Endothelial cell of umbilical vein (primary cell): ENCODE results near the gene WDR82. TPM values are rescaled to one million over a fixed set of nuclear protein-coding genes. Genes with fewer than 3 reads are reported as not detected.
A peak's percentile ranks its signal among the peaks of the same experiment; 100 is the strongest.

Source experiments
- BruUV-seq: library from RNA; stranded (reverse); fragments of 400-500 nt; replicated peaks from 2 replicates; lab custom pipeline; 2021; lab: Mats Ljungman, UMichigan
- CTCF ChIA-PET: fragments of 300-600, 350-600 bp; sonication (Branson Sonifier 250); formaldehyde crosslinking; loops from one replicate; lab custom pipeline; 2021; ENCODE audit warnings: antibody characterized with exemption, inconsistent platforms; lab: Charles Lee
- POLR2A ChIA-PET: fragments of 300-600, 350-600 bp; sonication (Branson Sonifier 250); formaldehyde crosslinking; loops from one replicate; lab custom pipeline; 2021; ENCODE audit warnings: antibody characterized with exemption, inconsistent platforms; lab: Charles Lee
- DNase-seq: peaks from one replicate; pipeline ENCODE4 v3.0.0-alpha.2; 2011; ENCODE audit warnings: low read depth, low spot score
- FAIRE-seq: peaks from 2 replicates; lab custom pipeline; 2011; peaks lifted over from hg19 to GRCh38; lab: Jason Lieb, UNC
- H2AFZ ChIP-seq: 2 replicates; pipeline ENCODE4 v1.6.0; 2012; ENCODE audit warnings: low read depth, low read length, control low read depth, inconsistent platforms
- H3K27ac ChIP-seq: 2 replicates; pipeline ENCODE4 v1.5.1; 2011; ENCODE audit warnings: low read depth, mild to moderate bottlenecking, control low read depth, low read length, moderate library complexity; ENCODE audit not compliant: insufficient read depth
- H3K27me3 ChIP-seq, 2 experiments: 2 replicates each; pipeline versions ENCODE4 v1.6.0 to v1.6.1; 2011; ENCODE audit warnings: low read length in 2 of 2, mixed read lengths in 1 of 2; ENCODE audit not compliant: control insufficient read depth in 2 of 2, insufficient read depth in 2 of 2
- H3K36me3 ChIP-seq, 2 experiments: 2 replicates in 1 of 2; 3 replicates in 1 of 2; pipeline ENCODE4 v1.5.1; 2011; ENCODE audit warnings: low read length in 2 of 2, mild to moderate bottlenecking in 1 of 2, moderate library complexity in 1 of 2; ENCODE audit not compliant: control insufficient read depth in 2 of 2, insufficient read depth in 2 of 2; ENCODE audit errors: extremely low read depth in 1 of 2
- H3K4me1 ChIP-seq: 3 replicates; pipeline ENCODE4 v1.5.1; 2011; ENCODE audit warnings: mild to moderate bottlenecking, low read length; ENCODE audit not compliant: control insufficient read depth, insufficient read depth; ENCODE audit errors: extremely low read depth
- H3K4me2 ChIP-seq: 2 replicates; pipeline ENCODE4 v1.6.1; 2011; ENCODE audit warnings: low read length, control low read depth, mixed read lengths; ENCODE audit not compliant: insufficient read depth
- H3K4me3 ChIP-seq, 3 experiments: fragments of 200-600 bp in 1 of 3; sonication (generic), shearing (Covaris generic) in 1 of 3; replicated peaks in 1 of 3; 2 replicates each; pipeline ENCODE4 v1.5.1; 2011 to 2016; ENCODE audit warnings: control low read depth in 3 of 3, low read length in 3 of 3, mild to moderate bottlenecking in 2 of 3, inconsistent platforms in 1 of 3, low read depth in 1 of 3, moderate library complexity in 1 of 3; ENCODE audit not compliant: insufficient read depth in 1 of 3
- H3K79me2 ChIP-seq: 2 replicates; pipeline ENCODE4 v1.6.0; 2012; ENCODE audit warnings: low read length, inconsistent platforms; ENCODE audit not compliant: control insufficient read depth, insufficient read depth
- H3K9ac ChIP-seq: replicated peaks from 2 replicates; pipeline ENCODE3; 2011; ENCODE audit warnings: low read length, control low read depth; ENCODE audit not compliant: insufficient read depth; ENCODE audit errors: extremely low read depth
- H3K9me1 ChIP-seq: replicated peaks from 3 replicates; pipeline ENCODE4 v1.6.0; 2011; ENCODE audit warnings: mild to moderate bottlenecking, low read length; ENCODE audit not compliant: control insufficient read depth, insufficient read depth; ENCODE audit errors: extremely low read depth
- H3K9me3 ChIP-seq: replicated peaks from 2 replicates; pipeline ENCODE4 v1.5.1; 2012; ENCODE audit warnings: low read length, inconsistent platforms; ENCODE audit not compliant: control insufficient read depth, insufficient read depth
- H4K20me1 ChIP-seq: replicated peaks from 2 replicates; pipeline ENCODE3; 2011; ENCODE audit warnings: mild to moderate bottlenecking, low read length; ENCODE audit not compliant: control insufficient read depth, insufficient read depth; ENCODE audit errors: extremely low read depth
- CTCF ChIP-seq, 2 donors: IDR thresholded peaks; 1 replicate in 1 of 2; 2 replicates in 1 of 2; pipeline ENCODE4 v1.5.1; 2011; ENCODE audit warnings: low read length in 2 of 2, mild to moderate bottlenecking in 2 of 2, moderate library complexity in 2 of 2, control low read depth in 1 of 2, inconsistent platforms in 1 of 2, low read depth in 1 of 2; ENCODE audit not compliant: insufficient read depth in 1 of 2; ENCODE audit errors: extremely low read depth in 1 of 2
- EZH2 ChIP-seq: IDR thresholded peaks from 2 replicates; pipeline ENCODE4 v1.6.1; 2012; ENCODE audit warnings: borderline replicate concordance, low read depth, mild to moderate bottlenecking, moderate library complexity, low read length, inconsistent platforms; ENCODE audit not compliant: severe bottlenecking
- FOS ChIP-seq: IDR thresholded peaks from 2 replicates; pipeline ENCODE4 v1.6.1; 2011; ENCODE audit warnings: mild to moderate bottlenecking, low read length, moderate library complexity, borderline replicate concordance; ENCODE audit not compliant: insufficient read depth
- GATA2 ChIP-seq: IDR thresholded peaks from 2 replicates; pipeline ENCODE4 v1.7.0; 2011; ENCODE audit warnings: low read depth, mild to moderate bottlenecking, moderate library complexity, mixed read lengths, low read length; ENCODE audit not compliant: insufficient read length, insufficient read depth
- JUN ChIP-seq: IDR thresholded peaks from 2 replicates; pipeline ENCODE4 v1.6.1; 2011; ENCODE audit warnings: borderline replicate concordance, low read depth; ENCODE audit not compliant: insufficient read length, insufficient read depth
- MAX ChIP-seq: IDR thresholded peaks from 2 replicates; pipeline ENCODE4 v1.6.1; 2011; ENCODE audit not compliant: insufficient read depth, insufficient read length
- MYC ChIP-seq: IDR thresholded peaks from one replicate; pipeline ENCODE4 v1.6.1; 2011; ENCODE audit warnings: mild to moderate bottlenecking, low read depth, low read length
- POLR2A ChIP-seq: IDR thresholded peaks from 2 replicates; pipeline ENCODE4 v1.6.1; 2012; ENCODE audit warnings: low read depth, mild to moderate bottlenecking, control low read depth, low read length
- POLR2AphosphoS5 ChIP-seq: IDR thresholded peaks from 2 replicates; pipeline ENCODE4 v1.6.1; 2012; ENCODE audit warnings: low read depth, mild to moderate bottlenecking, control low read depth, low read length, moderate library complexity; ENCODE audit not compliant: insufficient read depth
- dilution Hi-C: fragments of 300-500 bp; cut with MboI; formaldehyde crosslinking; loops from one replicate; pipeline ENCODE4 v1.15.0; 2019; ENCODE audit warnings: low sequenced_read_pairs; ENCODE audit not compliant: extremely low pct_ligation_motif_present
- intact Hi-C: fragments of 100-400 bp; cut with micrococcal nuclease; formaldehyde crosslinking; loops from one replicate; pipeline ENCODE4 v1.10.0; 2022
- polyA plus RNA-seq, 4 experiments: library from polyadenylated mRNA; depleted of rRNA in 3 of 4; stranded (reverse) in 3 of 4; unstranded in 1 of 4; fragments of >200 nt; gene quantifications; 2 replicates each; pipeline versions ENCODE4 v1.2.1 to v1.2.3, GENCODE V29; 2011 to 2012; ENCODE audit warnings: missing spikeins in 1 of 4
- total RNA-seq: library from RNA; stranded (reverse); gene quantifications from 2 replicates; pipeline ENCODE4 v1.2.3, GENCODE V29; 2021

WDR82 gene
- total and polyA plus RNA-seq, 2 donors (not counting 3 experiments of a cell fraction or from before 2014, with no cell fraction given): 39.9 to 71.3 TPM

- peak overlapping the region; percentile 6 for H2AFZ ChIP-seq
- POLR2A ChIA-PET: interaction anchor here (0.9 kb wide), 1 partner anchor 18 kb away, joined by 3 read pairs; no protein-coding TSS in a partner anchor
- peak overlapping the region; percentile 32 for H3K4me2 ChIP-seq
- intact Hi-C loops (loop anchor here (5.0 kb wide), 1 partner anchor 217 kb away; no protein-coding TSS in a partner anchor), dilution Hi-C loops (no loop called here)
- BruUV-seq: no TSS peak
- FAIRE-seq (peak; percentile 99), DNase-seq (peak; percentile 56)
- CTCF ChIA-PET: interaction anchor here (0.6 to 9.7 kb wide), 20 partner anchors 9 to 228 kb away, joined by 3 to 133 read pairs (median 7); partner anchors contain the start of genes PPM1M, TWF2 and WDR82
- TF ChIP-seq POLR2AphosphoS5: peak; percentile 34
- no peak for TF ChIP-seq FOS
- no peak for TF ChIP-seq JUN
- peak; percentile 90 for TF ChIP-seq GATA2
- TF ChIP-seq EZH2: no peak
- no peak for TF ChIP-seq CTCF (IDR thresholded peaks at IDR 0.05; ENCODE audit: extremely low read depth in 1 of 2, insufficient read depth in 1 of 2, low read depth in 1 of 2, low read length in 2 of 2)
- TF ChIP-seq POLR2A: peak; percentile 25
- no peak for TF ChIP-seq MYC
- TF ChIP-seq MAX: peak; percentile 56
- H3K4me3 ChIP-seq: no peak overlapping the region
- H3K4me1 ChIP-seq: peaks cover 32% of the 10 kb centered on the region
- H3K9ac ChIP-seq: no peak overlapping the region
- H3K36me3 ChIP-seq: peaks cover 5 to 13% of the 10 kb centered on the region in 2 experiments
- no peaks in the 10 kb centered on the region for H4K20me1 ChIP-seq
- H3K9me3 ChIP-seq: no peaks in the 10 kb centered on the region
- no peaks in the 10 kb centered on the region for H3K27me3 ChIP-seq
- no peaks in the 10 kb centered on the region for H3K9me1 ChIP-seq
- H3K27ac ChIP-seq: peak overlapping the region; percentile 97
- no peaks in the 10 kb centered on the region for H3K79me2 ChIP-seq
Measured at GRCh38 chr3:52218937-52219650, 59.4 kb downstream of the WDR82 start.
